AG20443 (cell line): ENCODE results near the gene GAREM1.

ENCODE experiments used
- DNase-seq: peaks from one replicate; pipeline ENCODE4 v3.0.0; 2012; ENCODE audit warnings: low spot score, mixed read lengths

Gene GAREM1

DNA sequence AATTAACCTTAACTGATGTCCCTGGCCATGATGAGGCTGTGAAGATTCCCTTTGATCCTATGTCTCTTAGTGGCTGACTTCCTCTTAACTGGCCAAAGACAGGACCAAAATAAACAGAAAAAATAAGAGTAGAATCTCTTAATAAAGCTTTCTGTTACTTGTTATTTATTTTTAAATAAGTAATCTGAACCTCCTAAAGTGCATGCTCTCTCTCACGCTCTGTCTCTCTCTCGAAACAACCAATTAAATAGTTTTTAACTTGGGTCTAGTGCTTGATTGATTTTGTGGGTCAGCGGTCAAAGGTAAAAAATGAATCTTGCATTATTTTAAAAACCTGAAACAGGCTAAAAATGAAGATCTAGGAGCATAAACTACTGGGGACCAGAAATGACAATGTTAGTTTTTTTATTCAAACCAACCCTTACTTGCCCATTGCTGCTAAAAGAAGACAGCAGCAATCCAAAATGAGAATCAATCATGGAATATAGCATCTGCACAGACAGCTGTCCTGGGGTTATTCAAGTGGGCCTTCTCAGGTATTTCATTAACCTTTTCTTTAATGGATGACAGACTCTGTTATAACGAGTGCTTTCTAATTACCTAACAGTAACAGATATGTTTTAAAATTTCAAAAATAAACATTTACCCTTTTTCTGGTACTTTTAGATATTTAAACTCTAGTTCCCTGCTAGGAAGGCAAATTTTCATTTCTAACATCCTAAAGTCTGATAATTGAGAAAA is 11.2 kb downstream of the GAREM1 start:
- no peak for DNase-seq

DNA sequence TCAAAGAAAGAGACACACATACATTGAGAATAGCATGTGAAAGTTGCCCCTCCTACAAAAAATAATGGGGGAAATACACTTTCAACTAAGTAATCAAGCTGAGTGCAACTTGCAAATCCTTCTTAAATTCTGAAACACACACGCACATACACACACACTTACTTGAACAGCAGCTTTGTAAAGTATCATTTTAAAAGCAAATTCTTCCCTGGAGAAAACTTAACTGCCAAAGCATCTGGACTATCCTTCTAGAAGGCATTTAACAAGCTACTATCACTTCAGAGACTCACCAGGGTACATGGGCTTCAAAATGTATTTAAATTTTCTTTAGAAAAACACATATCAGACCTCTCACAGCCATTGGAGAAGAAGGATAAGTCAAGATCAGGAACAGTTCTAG is 15.3 kb downstream of the GAREM1 start:
- no peak for DNase-seq

DNA sequence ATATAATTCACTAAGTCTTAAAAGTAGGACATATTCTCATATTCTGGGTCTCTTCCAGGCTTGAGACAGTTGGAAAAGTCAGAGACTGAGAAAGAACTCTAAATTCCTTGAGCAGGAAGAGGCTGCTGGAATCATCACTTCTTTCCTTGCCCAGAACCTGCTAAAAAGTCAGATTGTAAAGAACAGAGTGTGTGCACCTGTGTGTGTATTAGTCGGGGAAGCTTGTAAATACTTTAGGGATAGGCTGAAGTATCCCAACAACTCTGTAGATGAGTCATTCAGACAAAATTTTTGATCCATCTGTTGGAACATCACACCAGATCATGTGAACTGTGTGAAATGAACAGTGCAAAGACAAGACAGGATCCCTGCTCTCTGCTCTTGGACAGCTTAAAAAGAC is 16.1 kb downstream of the GAREM1 start:
- DNase-seq = peak; percentile 10

DNA sequence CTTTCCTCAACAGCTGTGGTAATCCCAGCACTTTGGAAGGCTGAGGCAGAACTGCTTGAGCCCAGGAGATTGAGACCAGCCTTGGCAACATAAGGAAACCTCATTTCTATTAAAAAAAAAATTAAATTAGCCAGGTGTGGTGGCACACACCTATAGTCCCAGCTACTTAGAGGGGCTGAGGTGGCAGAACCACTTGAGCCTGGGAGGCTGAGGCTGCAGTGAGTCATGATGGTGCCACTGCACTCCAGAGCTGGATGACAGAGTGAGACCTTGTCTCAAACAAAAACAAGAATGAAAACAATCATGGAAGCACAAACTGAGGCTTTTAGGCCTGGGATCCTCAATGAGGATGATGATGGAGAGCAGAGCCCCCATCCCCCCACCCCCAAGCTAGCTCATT is 19.8 kb downstream of the GAREM1 start:
- DNase-seq = no peak

DNA sequence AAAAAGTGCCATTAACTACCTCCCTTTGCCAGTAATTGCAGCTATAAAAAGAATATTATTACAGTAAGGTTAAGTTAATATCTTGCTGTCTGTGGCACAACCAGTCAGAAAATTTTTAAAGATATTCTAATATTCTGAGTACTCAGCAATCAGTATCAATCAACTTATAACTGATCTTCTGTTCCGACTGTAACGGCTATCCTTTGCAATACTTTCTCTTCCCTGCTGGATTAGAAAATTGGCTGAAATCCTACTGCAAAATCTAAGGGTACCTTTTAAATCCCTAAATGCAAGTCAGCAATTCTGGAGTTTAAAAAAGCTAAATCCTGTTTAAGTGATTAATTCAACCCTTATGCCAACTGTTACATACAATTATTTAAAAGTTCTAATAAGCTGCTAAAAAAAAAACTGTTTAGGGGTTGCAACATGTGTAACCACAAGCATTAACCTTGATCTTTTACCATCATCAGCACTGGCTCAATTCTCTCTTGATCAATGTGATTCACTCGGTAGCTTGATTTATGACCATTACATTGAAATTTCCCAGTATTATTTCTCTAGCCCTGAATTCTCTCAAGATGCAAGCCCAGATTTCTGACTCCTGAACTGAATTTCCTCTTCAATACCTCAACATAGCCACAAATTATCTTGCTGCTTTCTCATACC is 20.5 kb downstream of the GAREM1 start:
- DNase-seq = no peak

DNA sequence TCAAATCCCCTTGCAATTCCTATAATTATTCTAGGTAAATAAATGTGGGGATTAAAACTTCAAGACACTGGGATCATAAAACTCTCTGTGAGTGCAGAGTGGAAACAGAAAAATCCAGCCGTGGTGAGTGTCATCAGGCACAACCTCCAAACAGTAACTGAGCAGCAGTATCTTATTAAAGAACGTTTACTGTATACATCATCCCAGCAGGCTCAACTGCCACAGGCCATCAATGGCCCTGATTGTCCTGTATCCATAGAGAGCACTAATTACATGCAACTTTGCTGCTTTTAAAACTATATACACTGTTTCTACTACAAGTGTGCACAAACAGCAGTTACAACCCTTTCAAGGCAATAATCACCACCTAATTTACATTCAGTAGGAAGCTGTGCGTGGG is 23.9 kb downstream of the GAREM1 start:
- no peak for DNase-seq

DNA sequence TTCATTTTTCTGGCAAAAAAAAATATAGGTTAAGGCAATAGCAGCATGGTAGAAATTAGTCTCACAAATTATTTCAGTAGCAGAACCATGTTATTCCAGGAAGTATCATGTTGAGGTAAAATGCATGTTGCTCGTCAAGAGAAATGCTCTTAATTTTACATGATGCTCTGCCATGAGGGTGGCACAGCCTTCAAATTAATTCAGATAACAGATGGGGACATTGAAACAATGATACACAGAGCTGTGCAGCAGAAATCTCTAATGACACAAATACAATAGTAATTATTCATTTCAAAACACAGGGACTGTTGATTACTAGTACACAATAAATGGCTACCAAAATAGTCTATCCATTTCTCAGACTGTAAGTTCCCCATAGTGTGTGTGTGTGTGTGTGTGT is 24.8 kb downstream of the GAREM1 start:
- no peak for DNase-seq

DNA sequence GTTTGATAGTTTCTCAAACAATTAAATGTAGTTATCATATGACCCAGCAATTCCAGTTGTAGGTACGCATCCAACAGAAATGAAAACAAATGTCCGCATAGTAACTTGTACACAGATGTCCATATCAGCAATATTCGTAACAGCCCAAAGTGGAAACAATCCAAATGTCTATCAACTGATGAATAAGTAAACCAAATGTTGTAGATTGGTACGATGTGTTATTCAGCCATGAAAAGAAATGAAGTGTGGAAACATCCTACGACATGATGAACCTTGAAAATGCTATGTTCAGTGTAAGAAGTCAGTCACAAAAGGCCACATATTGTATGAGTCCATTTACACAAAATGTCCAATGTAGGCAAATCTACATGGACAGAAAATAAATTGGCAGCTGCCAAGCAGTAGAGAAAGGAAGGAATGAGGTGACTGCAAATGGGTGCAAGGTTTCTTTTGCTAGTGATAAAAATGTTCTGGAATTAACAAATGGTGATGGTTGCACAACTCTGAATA is 26.9 kb downstream of the GAREM1 start:
- no peak for DNase-seq

DNA sequence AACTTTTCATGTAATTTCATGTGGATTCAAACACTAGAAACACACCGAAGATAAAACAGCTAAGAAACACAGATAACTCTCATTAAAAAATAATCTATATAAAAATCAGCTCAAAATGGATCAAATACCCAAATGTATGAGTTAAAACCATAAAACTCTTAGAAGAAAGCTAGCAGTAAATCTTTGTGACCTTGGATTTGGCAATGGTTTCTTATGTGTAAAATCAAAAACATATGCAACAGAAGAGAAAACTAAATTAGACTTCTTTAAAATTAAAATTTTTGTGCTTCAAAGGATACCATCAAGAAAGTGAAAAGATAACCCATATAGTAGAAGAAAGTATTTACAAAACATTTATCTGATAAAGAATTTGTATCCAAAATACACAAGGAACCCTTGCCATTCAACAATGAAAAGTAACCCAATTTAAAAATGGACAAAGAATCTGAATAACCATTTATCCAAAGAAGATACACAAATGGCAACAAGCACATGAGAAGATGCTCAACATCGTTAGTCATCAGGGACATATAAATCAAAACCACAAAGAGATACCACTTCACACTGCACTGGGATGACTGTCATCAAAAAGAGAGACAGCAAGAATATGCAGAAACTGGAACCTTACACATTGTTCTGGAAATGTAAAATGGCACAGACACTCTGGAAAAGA is 27.5 kb downstream of the GAREM1 start:
- no peak for DNase-seq

DNA sequence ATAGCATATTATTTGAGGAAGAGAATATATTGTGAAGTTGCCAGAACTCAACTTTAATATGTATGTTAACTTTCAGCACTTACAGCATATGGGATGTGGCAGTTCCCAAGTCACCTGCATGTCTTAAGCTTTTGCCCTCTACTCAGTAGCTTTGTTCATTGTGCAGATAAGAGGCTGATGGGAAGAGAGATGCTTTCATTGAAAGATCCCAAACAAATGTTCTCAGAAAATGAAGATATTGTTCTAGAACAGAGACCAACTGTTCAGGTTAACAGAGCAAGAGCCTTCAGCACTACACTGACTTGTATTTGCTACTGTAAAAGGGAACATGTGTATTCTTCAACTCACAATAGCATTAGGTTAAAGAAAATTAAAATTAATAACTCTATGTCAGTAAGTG is 28.1 kb downstream of the GAREM1 start:
- DNase-seq = no peak

DNA sequence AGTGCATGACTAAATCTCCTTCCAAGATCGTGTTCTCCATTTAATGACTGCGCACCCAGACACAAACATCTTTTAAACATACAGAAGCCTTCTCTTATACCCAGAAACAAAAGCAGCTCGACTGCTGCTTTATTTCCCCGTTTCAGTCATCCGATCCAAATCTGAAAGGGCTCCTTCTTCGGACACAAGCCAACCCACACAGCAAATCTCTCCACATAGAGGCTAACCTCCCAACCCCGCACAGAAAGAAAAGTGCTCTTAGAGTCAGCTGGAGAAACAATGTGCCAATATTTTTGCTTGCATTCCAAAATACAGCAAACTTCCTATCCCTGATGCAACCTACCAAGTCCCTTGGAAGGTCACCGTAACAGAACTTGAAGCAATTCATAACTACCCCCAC is 29.1 kb downstream of the GAREM1 start:
- no peak for DNase-seq

DNA sequence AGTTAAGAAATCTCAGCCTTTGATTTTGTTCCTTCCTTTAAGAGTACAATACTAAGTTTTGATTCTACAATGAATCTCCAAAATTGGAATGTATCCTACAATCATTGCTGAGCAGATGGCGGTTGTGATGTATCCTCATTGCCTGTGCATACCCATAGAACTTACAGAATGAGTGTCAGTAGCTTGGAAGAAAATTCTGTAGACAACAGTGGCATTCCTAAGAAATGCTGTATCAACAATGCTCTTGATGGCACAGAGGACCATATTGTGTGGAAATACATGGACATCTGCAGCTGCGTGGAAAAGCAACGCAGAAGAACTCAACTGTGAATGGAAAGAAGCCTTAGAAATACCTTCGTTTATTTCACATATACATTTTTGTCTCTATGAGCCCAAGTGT is 30.2 kb downstream of the GAREM1 start:
- no peak for DNase-seq

DNA sequence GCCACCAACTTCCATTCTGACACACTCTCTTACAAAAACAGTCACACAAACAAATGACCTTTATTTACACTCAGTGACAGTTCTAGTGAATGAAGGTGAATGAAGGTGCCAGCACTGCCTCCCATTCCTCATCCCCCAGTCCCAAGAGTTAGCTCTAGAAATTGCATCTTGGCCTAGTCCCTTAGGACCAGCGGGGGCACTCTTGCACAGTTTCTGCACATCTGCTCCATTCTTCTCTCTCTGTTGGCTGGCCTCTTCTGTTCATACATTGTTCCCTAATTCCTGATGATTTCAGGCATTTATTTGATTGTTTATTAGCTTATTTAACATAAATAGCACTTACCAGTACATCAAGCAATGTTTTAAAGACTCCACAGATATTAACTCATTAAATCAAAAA is 30.9 kb downstream of the GAREM1 start:
- DNase-seq = no peak

DNA sequence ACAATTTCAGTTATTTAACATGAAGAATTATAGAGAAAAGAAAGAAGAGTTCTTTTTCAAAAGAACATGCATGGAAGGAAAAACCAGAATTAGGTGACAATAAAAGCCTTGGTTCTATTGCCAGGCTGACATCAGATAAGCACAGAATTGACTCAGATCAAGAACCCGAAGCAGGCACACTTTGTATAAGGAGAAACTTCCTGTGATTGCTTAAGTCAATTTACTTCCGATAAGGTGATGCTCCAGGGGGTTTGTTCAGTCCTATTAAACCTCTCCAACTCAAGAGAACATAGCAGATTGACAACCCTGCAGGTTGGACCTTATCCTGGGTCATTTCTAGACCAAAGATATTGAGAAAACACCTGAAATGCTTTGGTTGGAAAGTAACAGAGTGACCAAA is 31.4 kb downstream of the GAREM1 start:
- no peak for DNase-seq

DNA sequence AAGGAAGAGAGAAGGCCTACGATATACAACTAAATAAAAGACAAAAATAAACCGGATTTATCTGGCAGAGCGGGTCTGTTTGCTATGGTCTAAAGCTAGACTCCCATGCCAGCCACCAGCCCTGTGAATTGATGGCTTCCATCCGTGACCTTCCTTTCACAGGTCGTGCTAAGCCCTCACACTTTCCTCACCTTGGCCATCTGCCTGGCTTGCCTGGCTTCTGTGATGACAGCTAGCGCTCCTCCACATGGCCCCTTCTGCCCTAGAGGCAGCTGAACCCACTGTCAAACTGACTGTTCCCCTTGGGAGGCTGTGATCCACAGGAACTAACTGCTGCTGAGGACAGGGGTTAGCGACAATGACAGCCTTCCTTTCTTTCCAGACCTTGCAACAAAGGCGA is 32.5 kb downstream of the GAREM1 start:
- no peak for DNase-seq

DNA sequence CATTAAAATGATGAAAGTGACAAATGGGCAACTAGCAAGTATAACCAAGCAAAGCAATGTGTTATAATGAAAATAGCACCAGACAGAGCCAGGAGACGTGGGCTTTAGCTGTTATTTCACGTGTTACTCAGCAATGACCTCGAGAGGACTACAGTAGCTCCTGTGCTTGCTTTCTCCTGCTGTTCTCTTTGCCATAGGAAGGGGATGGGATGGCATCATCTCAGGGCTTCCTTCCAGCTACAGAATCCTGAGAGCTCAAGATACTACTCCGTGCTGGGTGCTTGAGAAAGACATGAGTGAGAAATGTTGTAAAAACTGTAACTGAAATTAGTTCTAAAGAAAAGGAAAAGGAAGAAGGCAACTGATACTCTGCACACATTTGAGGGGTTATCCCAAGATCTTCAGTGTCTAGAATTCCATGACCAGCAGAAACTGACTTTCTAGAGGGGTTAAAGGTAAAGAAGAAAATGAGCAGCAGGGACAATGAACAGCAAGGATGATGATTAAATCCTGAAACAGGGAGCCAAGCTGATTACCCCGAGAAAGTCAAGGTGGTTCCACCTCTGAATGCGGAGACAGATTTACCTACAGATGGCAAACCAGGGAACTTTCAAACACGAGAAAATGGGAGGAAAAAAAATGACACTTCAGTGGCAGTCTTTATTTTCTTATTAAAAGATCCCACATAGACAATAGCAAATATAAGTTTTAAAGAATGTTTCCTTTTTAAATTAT is 33.4 kb downstream of the GAREM1 start:
- DNase-seq = no peak

DNA sequence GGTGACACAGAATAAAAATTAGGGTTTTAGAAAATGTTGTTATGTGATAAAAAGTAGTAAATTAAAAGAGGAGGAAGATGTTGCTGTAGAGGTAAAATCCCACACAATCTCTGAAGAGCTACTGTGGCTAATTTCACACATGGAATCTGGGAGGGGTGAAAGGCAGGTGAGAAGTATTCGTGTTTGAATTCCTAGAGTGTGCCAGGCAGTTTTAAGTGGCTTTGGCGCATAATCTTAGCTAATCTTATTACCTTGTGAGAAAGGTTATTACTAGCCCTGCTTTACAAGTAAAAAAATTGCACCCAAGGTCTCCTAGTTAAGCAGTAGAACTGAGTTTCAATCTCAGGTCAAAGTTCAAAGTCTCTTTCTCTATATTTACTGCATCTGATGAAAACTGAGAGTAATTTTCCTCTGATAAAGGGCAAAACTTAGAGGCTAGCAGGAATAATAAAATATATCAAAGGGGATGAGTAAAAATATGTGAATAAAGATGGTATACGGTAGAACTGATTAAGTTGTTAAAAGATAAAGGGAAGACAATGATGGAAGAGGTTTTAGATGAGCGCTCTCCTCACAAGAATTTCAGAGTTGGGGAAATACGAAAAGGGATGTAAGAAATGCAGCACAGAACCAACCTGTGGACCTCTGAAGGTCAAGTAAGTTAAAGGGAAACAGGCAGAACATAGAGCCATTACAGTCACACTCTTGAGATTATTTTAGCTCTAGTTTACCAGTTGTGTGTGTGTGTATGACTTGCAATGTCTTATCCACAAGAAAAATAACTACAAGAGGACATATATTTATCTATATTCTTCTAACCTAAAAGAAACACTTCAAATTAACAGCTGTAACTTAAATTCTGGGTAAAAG is 34.8 kb downstream of the GAREM1 start:
- DNase-seq = no peak

DNA sequence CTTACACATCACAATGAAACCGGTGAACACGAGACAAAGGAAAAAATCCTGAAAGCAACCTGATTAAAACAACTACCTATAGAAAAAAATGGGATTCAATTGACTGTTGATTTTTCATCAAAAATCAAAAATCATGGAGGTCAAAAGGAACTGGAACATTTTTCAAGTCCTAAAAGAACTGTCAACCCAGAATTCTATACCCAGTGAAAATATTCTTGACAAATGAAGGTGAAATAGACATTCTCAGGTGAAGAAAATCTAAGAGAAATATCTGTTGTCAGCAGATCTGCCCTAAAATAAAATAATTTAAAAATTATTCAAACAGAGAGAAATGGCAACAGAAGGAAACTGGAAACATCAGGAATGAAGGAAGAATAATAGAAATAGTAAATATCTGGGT is 38.9 kb downstream of the GAREM1 start:
- no peak for DNase-seq

DNA sequence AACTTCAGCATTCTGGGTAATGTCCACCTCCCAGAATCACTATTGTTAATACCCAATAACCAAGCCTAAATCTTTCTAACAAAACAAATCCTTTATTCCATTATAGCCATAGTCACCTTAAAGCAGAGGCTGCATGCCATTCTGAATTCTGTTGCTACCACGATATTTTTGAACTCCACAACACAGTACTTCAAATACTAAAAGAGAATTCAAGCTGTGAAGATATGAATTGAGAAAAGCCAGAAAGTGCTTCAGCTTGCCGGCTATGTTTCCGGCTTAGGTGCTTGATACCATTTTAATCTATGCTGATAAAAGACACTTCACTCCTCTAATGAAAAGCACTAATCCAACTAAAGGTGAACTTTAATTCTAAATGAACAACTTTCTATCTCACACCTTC is 41.3 kb downstream of the GAREM1 start:
- DNase-seq = no peak

DNA sequence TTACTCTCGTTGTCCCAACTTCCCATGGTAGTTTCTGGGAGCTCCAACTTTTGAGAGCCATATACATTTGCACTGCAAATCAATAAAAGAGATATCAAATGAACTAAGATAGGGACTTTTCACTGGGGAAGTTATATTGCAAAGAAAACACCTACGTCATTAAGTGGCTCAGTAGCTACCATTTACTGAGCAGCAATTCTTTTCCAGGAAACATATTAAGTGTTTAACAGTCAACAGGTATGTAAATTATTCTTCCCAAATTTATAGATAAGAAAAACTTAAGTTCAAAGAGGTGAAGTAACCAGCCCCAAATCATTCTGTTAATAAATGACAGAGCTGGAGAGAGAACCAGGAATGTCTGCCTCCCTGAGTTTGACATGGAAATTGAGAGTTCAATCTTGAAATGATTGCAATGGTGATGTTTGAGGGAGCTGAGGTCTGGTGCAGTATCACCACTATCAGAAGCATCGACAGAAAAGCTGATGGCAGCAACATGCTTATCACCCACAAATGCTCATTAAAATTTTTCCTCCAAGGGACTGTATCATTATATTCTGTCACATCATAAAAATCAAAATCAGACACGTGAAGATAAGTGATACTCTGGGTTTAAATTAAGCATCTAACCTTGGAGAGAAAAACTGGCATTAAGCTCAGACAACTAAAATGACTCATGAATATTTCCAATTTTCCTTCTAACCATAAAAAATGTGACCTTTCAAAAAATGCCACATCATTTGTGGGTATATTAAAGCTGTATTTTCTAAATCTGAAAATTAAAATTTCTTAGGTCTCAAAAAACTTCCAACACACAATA is 43.4 kb downstream of the GAREM1 start:
- peak; percentile 32 for DNase-seq

DNA sequence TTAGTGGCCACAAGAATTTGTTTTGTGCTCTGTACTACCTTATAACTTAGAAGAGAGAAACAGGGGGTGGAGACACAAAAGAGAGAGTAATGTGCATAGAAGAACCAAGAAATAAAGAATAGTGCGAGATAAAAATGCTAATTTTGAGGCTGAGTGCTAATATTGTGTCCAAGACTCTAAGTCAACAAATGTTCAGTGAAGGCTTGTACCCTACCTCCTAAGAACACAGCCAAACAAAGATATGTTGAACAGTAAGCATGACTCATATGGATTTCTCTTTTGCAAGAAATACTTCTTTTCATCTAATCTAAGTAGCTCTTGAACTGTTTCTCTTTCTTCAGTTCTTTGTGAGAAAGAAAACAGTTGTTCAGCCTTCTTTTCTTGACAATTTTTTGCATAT is 45.2 kb downstream of the GAREM1 start:
- no peak for DNase-seq
